GM12864 (cell line): Measurements from ENCODE around the gene SYT9.

Source experiments
- DNase-seq: peaks from one replicate; pipeline ENCODE4 v3.0.0-alpha.2; 2011; ENCODE audit warnings: low read depth
- H3K4me3 ChIP-seq: 2 replicates; pipeline ENCODE4 v1.5.1; 2011; ENCODE audit warnings: mild to moderate bottlenecking, low read depth, low read length, control low read depth
- TF ChIP-seq, protein P1 (sequence below): IDR thresholded peaks from 2 replicates; pipeline ENCODE4 v1.5.1; 2011; ENCODE audit warnings: low read depth, mild to moderate bottlenecking, moderate library complexity, low read length, control low read depth, inconsistent platforms; ENCODE audit errors: missing control alignments

SYT9 gene

GRCh38 chr11:7251836-7252682 lies at the start of gene SYT9:
Gene SYT9 (plus strand): TSS chr11:7251904. CDS start chr11:7252187, 283 bp downstream.
- H3K4me3 ChIP-seq = no peak within 1 kb of the TSS
- TF ChIP-seq, protein P1, sequence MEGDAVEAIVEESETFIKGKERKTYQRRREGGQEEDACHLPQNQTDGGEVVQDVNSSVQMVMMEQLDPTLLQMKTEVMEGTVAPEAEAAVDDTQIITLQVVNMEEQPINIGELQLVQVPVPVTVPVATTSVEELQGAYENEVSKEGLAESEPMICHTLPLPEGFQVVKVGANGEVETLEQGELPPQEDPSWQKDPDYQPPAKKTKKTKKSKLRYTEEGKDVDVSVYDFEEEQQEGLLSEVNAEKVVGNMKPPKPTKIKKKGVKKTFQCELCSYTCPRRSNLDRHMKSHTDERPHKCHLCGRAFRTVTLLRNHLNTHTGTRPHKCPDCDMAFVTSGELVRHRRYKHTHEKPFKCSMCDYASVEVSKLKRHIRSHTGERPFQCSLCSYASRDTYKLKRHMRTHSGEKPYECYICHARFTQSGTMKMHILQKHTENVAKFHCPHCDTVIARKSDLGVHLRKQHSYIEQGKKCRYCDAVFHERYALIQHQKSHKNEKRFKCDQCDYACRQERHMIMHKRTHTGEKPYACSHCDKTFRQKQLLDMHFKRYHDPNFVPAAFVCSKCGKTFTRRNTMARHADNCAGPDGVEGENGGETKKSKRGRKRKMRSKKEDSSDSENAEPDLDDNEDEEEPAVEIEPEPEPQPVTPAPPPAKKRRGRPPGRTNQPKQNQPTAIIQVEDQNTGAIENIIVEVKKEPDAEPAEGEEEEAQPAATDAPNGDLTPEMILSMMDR = no peak
- no peak for DNase-seq

DNA sequence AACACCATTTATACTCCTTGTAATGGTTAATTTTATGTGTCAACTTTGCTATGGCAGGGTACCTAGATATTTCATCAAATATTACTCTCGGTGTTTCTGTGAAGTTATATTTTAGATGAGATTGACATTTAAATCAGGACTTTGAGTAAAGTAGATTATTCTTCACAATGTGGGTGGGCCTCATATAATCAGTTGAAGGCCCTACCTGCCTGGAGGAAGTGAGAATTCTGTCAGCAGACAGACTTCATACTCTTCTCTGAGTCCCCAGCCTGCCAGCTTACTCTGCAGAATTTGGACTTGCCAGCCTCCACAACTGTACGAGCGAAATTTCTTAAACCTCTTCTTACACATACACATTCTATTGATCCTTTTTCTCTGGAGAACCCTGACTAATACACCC lies 49.3 kb upstream of the SYT9 start:
- TF ChIP-seq, protein P1 = no peak
- DNase-seq = no peak
- no peak overlapping the region for H3K4me3 ChIP-seq

- TF ChIP-seq, protein P1 = no peak
- DNase-seq = no peak
These were observed 46.9 kb upstream of the SYT9 start for GRCh38 chr11:7204778-7205177.

DNA sequence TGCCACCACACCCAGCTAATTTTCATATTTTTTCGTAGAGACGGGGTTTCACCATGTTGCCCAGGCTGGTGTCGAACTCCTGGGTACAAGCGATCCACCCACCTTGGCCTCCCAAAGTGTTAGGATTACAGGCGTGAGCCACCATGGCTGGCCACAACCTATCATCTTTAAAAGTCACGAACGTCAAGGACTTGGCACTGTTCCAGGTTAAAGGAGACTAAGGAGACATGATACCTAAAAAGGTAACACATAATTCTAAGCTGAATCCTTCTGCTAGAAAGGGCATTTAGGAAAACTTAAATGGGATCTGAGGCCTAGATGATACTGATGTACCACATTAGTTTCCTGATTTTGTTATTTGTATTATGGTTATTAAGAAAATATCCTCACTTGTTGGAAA lies 43.3 kb upstream of the SYT9 start:
- no peak overlapping the region for H3K4me3 ChIP-seq
- TF ChIP-seq, protein P1 = no peak
- DNase-seq = no peak

More at GRCh38 chr11:7204778-7205177, 46.9 kb upstream of the SYT9 start:
- no peak overlapping the region for H3K4me3 ChIP-seq

GRCh38 chr11:7219491-7219890 lies 32.2 kb upstream of the SYT9 start:
- TF ChIP-seq, protein P1 = no peak
- DNase-seq = no peak
- H3K4me3 ChIP-seq = no peak overlapping the region

GRCh38 chr11:7220636-7221035 lies 31.1 kb upstream of the SYT9 start:
- DNase-seq = no peak
- TF ChIP-seq, protein P1 = no peak

DNA sequence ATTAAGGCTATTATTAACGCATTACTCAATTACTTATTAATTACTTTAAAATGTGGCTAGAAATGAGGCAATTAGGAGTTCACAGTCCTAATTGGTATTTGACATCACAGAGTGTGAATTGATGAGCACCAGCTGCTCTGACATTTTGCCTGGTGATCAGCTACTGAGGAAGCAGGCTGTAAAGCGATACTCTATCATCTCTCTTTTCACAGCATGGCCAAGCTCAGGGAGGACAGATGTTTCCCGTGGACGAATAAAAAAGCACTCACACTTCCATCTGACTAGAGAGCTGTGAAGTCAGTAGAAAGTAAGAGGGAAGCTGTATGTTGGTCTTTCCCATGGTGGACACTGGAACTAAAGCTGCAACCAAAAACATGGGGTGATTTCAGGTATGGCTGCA lies 29.1 kb upstream of the SYT9 start:
- no peak for DNase-seq
- H3K4me3 ChIP-seq = no peak overlapping the region
- TF ChIP-seq, protein P1 = no peak

More at GRCh38 chr11:7220636-7221035, 31.1 kb upstream of the SYT9 start:
- H3K4me3 ChIP-seq = no peak overlapping the region
